OCI-LY7 (cell line): ENCODE data around the gene C10orf62. TPM values are rescaled to one million over a fixed set of nuclear protein-coding genes. Genes with fewer than 3 reads are reported as not detected.

Experiments
- BruUV-seq: library from RNA; stranded (reverse); fragments of 400-500 nt; replicated peaks from 2 replicates; lab custom pipeline; 2021; lab: Mats Ljungman, UMichigan
- CTCF ChIA-PET: fragments of 300-600 bp; sonication (Branson Sonifier 250); formaldehyde crosslinking; loops from one replicate; lab custom pipeline; 2022; ENCODE audit warnings: antibody characterized with exemption; ENCODE audit not compliant: unreplicated experiment; lab: Charles Lee
- POLR2A ChIA-PET: fragments of 300-600 bp; sonication (Branson Sonifier 250); formaldehyde crosslinking; loops from one replicate; lab custom pipeline; 2022; ENCODE audit warnings: antibody characterized with exemption; lab: Charles Lee
- DNase-seq: peaks from one replicate; pipeline ENCODE4 v3.0.0-alpha.2; 2015; ENCODE audit warnings: low spot score
- H2AFZ ChIP-seq: fragments of 200-600 bp; sonication (generic), shearing (Covaris generic); 2 replicates; pipeline ENCODE4 v1.6.1; 2014; ENCODE audit warnings: mild to moderate bottlenecking, antibody characterized with exemption, low read length, moderate library complexity
- H3K27ac ChIP-seq: fragments of 200-600 bp; sonication (generic); 2 replicates; pipeline ENCODE4 v1.5.1; 2014; ENCODE audit warnings: mixed run types, low read depth, mild to moderate bottlenecking, moderate library complexity, low read length, inconsistent platforms; ENCODE audit not compliant: poor library complexity, severe bottlenecking
- H3K36me3 ChIP-seq: fragments of 200-600 bp; sonication (generic); 2 replicates; pipeline ENCODE4 v1.6.1; 2014; ENCODE audit warnings: mild to moderate bottlenecking, antibody characterized with exemption, low read length, moderate library complexity, mixed read lengths; ENCODE audit not compliant: insufficient read depth
- H3K4me1 ChIP-seq: fragments of 200-600 bp; sonication (generic); 2 replicates; pipeline ENCODE4 v1.5.1; 2014; ENCODE audit warnings: mild to moderate bottlenecking, low read length; ENCODE audit not compliant: insufficient read depth, poor library complexity, severe bottlenecking
- H3K4me2 ChIP-seq: fragments of 200-600 bp; sonication (generic); 2 replicates; pipeline ENCODE4 v1.6.1; 2014; ENCODE audit warnings: mild to moderate bottlenecking, low read length
- H3K4me3 ChIP-seq: fragments of 200-600 bp; sonication (generic); 2 replicates; pipeline ENCODE4 v1.5.1; 2014; ENCODE audit warnings: mild to moderate bottlenecking, low read depth, low read length; ENCODE audit not compliant: poor library complexity, severe bottlenecking
- H3K79me2 ChIP-seq: fragments of 200-600 bp; sonication (generic); 2 replicates; pipeline ENCODE4 v1.6.1; 2016; ENCODE audit warnings: low read depth, mild to moderate bottlenecking, low read length, moderate library complexity, mixed read lengths; ENCODE audit not compliant: insufficient read depth
- H3K9me2 ChIP-seq: fragments of 200-600 bp; sonication (generic); 2 replicates; pipeline ENCODE4 v1.6.1; 2016; ENCODE audit warnings: mild to moderate bottlenecking, low read length, mixed read lengths; ENCODE audit not compliant: insufficient read depth
- H3K9me3 ChIP-seq: fragments of 200-600 bp; sonication (generic); 2 replicates; pipeline ENCODE4 v1.6.1; 2014; ENCODE audit warnings: mild to moderate bottlenecking, mixed run types, low read length, mixed read lengths
- H4K20me1 ChIP-seq: fragments of 200-600 bp; sonication (generic); 2 replicates; pipeline ENCODE4 v1.6.1; 2014; ENCODE audit warnings: mild to moderate bottlenecking, antibody characterized with exemption, low read length, moderate library complexity, mixed read lengths; ENCODE audit not compliant: insufficient read depth
- CTCF ChIP-seq: fragments of 200-600 bp; sonication (generic); conservative IDR thresholded peaks from 2 replicates; pipeline ENCODE4 v1.5.1; 2014; ENCODE audit warnings: mild to moderate bottlenecking, antibody characterized with exemption, low read length, moderate library complexity, mixed read lengths
- EZH2phosphoT487 ChIP-seq: fragments of 200-600 bp; sonication (generic); IDR thresholded peaks from 2 replicates; pipeline ENCODE4 v1.6.1; 2018; ENCODE audit warnings: low read depth, borderline replicate concordance, mild to moderate bottlenecking, mixed run types, antibody characterized with exemption, low read length, moderate library complexity, mixed read lengths
- intact Hi-C: fragments of 100-400 bp; cut with micrococcal nuclease; formaldehyde crosslinking; loops from one replicate; pipeline ENCODE4 v1.10.0; 2022; ENCODE audit not compliant: unreplicated experiment
- total RNA-seq, 2 experiments: library from RNA; depleted of rRNA in 1 of 2; stranded (reverse); fragments of >200 nt in 1 of 2; shearing (Covaris generic) in 1 of 2; gene quantifications; 2 replicates each; pipeline ENCODE4 v1.2.3, GENCODE V29; 2014 to 2022

Gene C10orf62
- total RNA-seq, 2 experiments from 2014 or later: not detected

GRCh38 chr10:97601268-97602215 lies 12.0 kb downstream of the C10orf62 start:
- no peak for DNase-seq
- CTCF ChIA-PET: no interaction called here
- intact Hi-C loops: no loop called here
- no peak for TF ChIP-seq CTCF
- TF ChIP-seq EZH2phosphoT487: no peak
- no peaks in the 10 kb centered on the region for H3K79me2 ChIP-seq
- H3K9me3 ChIP-seq: no peaks in the 10 kb centered on the region
- no peak overlapping the region for H3K4me2 ChIP-seq
- POLR2A ChIA-PET: no interaction called here
- H4K20me1 ChIP-seq: no peaks in the 10 kb centered on the region
- BruUV-seq: no TSS peak
- H3K36me3 ChIP-seq: no peaks in the 10 kb centered on the region
- no peak overlapping the region for H3K27ac ChIP-seq
- no peaks in the 10 kb centered on the region for H3K9me2 ChIP-seq
- no peaks in the 10 kb centered on the region for H3K4me1 ChIP-seq
- no peak overlapping the region for H3K4me3 ChIP-seq
- H2AFZ ChIP-seq: no peak overlapping the region

DNA sequence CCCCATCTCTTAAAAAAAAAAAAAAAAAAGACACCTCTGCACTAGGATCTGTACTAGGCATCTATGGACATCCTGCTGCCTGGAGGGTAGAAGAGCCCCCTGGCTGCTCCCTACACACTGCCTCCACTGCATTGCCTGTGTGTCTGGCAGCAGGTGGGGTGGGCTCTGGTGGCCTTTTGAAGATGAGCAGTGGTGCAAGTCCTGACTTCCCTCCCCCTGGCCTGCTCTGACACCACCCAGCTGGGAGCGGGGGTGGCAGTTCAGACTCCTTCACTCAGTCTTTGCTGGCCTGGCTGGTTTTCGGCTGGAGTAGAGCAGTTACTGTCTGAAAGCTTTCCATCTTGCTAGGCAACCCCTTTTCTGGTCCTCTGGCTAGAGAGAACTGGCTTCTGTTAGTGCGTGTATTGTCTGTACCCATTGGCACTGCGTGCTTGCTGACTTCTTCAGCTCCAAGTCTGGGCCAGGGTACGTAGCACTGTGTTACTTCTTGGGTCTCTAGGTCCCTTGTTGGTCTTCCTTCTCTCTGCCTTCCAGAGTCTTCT lies 17.6 kb downstream of the C10orf62 start:
- no peaks in the 10 kb centered on the region for H3K9me3 ChIP-seq
- BruUV-seq: no TSS peak
- ChIA-PET CTCF (no interaction called here), POLR2A (interaction anchor here (0.5 to 0.6 kb wide), 3 partner anchors 15 to 803 kb away, joined by 3 to 4 read pairs (median 3); no protein-coding TSS in a partner anchor)
- no peaks in the 10 kb centered on the region for H3K9me2 ChIP-seq
- H3K36me3 ChIP-seq: no peaks in the 10 kb centered on the region
- intact Hi-C loops: no loop called here
- no peaks in the 10 kb centered on the region for H3K79me2 ChIP-seq
- TF ChIP-seq CTCF (no peak), EZH2phosphoT487 (no peak)
- no peak overlapping the region for H3K27ac ChIP-seq
- peak; percentile 31 for DNase-seq
- H4K20me1 ChIP-seq: no peaks in the 10 kb centered on the region
- H3K4me3 ChIP-seq: no peak overlapping the region
- no peaks in the 10 kb centered on the region for H3K4me1 ChIP-seq
- H2AFZ ChIP-seq: no peak overlapping the region
- H3K4me2 ChIP-seq: no peak overlapping the region
